HG03159 (cell line): ENCODE results near the gene LTBP1.

Experiments
- ATAC-seq: cut with Tn5 transposase; IDR thresholded peaks from one replicate; pipeline ENCODE4 v1.9.1; 2021; ENCODE audit warnings: mild to moderate bottlenecking, moderate library complexity; ENCODE audit not compliant: unreplicated experiment

Gene LTBP1

DNA sequence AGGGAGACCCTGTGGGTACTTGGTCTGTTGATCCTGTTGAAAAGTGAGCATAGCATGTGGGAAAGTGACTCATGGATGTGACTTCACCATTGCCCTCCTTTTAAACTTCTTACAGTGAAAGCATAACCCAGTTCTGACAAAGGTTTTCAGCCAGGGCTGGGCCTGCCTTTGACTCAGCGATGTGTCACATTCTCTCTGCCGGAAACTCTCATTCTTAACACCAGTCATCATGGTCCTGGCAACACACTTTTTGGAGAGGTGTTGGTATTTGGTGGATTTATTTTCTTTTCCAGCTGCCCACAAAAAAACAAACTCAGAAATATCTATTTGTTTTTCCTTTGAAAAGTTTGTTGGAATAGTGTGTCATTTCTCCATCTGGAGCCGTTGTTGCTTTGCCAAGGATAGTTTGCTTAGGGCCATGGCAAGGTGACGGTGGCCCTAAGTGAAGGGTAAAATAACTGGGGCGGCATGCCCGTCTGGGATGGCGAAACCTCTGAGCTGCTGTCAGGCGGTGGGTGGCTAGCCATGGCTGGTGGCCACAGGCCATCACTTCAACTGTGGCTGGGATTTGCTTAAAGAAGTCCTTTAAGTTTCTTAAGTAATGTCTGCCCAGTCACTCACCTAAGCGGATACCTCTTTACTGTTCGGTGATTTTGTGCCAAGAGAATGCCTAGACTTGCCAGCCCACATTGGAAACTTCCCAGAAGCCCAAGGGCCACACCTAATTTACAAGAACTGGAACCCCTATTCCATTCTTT lies 123.3 kb downstream of the LTBP1 start:
- ATAC-seq: no peak

DNA sequence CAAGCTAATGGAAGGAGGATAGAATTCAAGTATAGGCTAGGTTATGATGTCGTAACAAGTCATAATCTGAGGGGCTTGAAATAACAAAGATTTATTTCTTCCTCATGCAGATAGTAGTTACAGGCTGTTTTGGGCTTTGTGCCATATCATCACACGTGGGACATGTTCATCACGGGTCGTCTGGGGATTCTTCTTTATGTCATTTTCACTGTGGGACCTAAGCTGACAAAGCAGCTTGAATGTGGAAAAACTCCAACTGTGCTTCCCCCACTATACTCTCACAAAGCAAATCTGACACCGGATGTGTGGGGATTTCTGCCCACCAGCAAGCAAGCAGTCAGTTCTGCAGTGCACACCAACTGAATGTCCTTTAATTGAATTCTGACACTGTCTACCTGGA lies 124.8 kb downstream of the LTBP1 start:
- ATAC-seq: no peak

DNA sequence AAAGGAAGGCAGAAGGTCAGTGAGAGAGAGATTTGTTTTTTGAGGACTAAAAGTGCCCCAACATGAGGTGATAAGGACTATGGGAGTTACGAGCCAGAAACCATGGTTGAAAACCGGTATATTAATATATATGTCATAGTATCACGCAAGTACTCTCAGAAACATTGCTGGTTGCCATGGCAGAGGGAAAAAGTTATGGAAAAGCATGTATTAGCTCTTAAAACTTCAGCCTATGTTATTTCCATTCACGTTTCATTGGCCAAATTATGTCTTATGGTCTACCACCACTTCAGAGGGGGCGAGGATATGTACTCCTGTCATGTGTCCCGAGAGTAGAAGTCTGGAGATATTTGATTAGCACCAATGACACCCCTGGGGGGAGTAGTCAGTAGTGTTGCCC lies 125.9 kb downstream of the LTBP1 start:
- ATAC-seq: no peak

DNA sequence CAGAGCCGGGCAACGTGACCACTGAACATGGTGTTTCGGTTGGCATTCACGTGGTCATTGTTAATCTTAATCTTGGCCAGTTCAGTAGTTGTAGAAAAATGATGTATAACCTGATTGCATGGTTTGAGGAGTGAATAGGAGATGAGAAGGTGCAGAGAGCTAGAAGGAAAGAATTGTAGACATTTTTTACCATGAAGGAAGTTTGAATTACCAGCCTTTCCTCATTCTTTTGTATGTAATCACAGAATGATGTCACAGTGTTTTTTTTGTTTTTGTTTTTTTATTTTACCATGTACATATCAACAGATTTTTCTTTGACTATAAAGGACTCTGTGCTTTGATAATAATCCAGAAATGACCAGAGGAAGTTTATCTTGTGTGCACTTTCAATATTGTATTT lies 126.3 kb downstream of the LTBP1 start:
- ATAC-seq: no peak

DNA sequence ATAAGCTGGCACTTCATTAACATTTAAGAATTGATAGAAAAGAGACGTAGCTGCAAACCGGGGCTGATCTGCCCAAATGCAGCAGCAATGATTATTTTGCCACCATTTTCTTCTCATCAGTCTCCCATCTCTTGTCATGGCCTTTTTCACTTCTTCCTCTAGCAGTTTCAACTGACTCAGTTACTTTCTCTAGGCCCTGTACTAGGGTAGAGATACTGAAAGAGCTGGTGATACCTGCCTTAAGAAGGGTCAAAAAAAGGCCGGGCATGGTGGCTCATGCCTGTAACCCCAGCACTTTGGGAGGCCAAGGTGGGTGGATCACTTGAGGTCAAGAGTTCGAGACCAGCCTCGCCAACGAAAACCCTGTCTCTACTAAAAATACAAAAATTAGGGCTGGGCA lies 127.4 kb downstream of the LTBP1 start:
- no peak for ATAC-seq

DNA sequence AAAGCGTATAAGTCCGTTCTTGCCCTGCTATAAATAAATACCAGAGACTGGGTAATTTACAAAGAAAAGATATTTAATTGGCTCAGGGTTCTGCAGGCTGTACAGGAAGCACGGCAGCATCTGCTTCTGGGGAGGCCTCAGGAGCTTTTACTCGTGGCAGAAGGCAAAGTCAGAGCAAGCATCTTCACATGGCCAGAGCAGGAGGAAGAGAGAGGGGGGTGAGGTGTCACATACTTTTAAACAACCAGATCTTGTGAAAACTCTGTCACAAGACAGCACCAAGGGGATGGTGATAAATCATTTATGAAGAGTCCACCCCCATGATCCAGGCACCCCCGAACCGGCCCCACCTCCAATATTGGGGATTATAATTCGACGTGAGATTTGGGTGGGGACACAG lies 130.6 kb downstream of the LTBP1 start:
- ATAC-seq: no peak

DNA sequence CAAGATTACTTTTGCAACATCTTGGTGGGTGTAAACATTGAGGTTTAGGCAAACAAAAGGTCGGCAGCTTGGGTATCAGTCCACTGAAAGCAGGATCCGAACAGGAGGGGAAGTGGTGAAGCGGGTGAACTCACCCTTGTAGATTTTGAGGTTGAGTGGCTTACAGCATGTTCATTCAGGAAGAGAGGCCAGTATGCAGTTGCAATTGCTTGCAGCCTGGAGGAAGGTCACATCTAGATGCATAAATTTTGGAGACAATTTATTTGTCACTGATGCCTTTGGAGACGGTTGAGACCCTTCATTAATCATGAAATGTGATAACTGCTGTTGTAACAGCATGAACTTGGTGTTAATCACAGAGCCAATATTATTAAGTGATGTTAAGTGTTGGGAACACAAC lies 131.1 kb downstream of the LTBP1 start:
- ATAC-seq: no peak

DNA sequence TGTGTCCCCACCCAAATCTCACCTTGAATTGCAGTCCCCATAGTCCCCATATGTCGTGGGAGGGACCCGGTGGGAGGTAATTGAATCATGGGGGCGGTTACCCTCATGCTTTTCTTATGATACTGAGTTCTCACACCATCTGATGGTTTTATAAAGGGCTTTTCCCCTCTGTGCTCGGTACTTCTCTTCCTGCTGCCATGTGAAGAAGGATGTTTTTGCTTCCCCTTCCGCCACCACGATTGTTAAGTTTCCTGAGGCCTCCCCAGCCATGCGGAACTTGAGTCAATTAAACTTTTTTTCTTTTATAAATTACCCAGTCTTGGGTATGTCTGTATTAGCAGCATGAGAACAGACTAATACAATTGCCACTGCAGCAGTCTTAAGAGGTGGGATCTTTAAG lies 134.9 kb downstream of the LTBP1 start:
- no peak for ATAC-seq

DNA sequence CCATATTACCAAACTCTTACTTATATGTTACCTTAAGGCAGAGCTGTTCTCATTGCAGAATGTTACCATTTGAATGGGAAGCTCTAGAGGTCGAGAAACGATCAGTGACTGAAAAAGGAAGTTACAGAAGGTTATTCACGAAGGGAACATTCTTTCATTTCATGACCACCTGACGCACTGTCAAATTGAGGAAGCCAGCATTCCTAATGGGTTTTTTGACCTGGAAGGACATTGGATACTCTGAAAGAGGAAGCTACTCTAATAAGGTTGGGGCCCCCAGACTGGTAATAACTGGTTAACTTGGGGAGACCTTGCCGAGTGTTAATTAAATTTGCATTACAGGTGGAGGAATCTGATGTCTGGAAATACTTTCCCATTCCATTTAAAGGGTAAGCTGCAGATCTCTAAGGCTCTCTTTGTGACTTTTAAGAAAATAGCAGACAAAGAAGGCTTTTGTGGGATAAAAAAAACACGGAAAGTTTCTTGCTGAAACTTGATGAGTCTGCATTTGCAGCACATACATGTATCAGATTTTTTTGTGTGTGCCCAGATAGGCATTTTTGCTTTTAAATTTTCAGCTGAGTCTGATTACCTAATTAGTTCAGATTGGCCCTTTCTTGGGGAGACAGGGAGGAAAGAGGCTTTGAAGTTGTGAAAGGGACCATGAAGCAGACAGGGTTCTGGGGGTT lies 137.1 kb downstream of the LTBP1 start:
- no peak for ATAC-seq

DNA sequence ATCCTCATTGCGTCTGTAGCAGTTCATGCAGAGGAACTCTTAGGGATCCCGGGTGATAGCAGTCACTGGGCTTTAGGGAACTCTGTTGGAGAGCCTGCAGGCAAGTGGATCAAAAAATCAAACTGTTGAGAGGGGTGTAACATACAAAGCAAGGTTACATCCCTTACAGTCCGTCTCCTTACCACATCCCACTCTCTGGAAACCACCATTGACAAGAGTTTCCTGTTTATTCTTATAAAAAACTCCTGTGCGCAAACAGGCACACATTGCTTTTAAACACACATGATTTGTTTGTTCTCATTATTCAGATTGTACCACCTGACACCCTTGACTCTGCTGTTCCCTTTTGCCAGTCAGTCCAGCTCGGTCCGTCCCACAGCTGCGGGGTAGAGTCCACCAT lies 137.7 kb downstream of the LTBP1 start:
- ATAC-seq: no peak

DNA sequence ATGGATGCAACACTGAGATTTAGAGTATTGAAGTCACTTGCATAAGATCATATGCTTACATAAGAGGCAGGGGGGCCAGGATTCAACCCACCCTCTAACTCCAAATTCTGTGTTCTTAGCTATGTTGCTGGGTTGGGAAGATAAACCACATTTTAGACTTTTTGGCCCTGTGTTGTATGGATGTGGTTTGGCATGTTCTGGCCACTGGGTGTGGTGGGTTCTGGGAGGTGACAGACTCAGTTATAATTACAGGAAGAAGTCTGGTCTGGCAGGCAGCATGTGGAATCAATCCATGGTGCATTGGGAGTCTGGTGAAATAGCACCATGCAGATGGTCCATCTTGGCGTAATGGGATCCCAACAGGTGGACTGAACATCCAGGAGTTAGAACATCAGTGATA lies 138.9 kb downstream of the LTBP1 start:
- ATAC-seq: no peak

DNA sequence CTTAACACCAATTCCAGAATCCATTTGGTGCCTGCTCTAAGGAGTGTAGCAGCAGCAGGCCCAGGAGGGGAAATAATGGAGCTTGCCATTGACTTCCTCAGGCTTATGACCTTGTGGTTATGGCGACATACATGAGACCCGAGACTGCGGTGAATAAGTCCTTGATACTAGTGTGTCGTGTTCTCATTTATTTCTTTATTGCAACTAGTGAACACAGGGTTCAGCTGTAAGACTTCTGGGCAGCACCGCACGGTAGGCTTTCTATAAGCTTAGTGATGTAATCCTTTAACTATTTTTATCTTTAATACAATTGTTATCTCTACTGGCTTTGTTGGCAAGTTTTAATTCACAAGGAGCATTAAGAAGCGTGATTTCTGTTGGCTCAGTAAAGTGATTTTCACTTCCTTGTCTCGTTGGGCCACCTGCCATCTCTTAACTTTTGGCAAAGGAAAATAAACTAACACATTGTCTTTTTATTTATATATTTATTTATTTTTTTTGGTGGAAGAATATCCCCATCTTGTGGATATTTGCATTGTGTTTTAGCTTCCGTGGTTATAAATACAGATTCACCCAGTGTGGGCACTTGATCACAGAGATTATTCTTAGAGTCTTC lies 139.8 kb downstream of the LTBP1 start:
- no peak for ATAC-seq

DNA sequence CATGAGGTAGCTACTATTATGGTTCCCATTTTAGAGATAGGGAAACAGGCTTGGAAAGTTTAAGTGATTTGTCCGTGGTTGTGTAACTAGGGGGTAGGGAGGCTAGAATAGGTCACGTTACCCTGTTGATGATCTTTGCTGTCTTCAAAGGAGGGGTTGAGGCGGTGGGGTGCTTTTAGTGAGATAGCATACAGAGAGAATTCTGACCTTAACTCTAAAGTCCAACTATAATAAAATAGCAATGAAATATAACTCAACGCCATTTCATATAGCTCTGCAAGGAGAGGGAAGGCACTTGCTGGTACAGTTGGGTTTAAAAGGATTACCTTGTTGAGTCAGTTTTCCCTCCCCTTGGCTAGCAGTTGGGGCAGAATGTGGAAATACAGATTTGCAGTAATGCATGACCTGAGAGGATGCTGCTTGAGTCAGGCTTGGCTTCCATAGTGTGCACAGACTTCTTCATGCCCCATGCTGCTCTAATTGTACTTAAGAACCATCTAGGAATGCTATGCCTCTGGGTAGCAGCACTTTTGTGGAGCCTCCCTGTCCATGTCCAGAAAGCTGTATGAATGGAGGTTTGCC lies 143.9 kb downstream of the LTBP1 start:
- no peak for ATAC-seq

DNA sequence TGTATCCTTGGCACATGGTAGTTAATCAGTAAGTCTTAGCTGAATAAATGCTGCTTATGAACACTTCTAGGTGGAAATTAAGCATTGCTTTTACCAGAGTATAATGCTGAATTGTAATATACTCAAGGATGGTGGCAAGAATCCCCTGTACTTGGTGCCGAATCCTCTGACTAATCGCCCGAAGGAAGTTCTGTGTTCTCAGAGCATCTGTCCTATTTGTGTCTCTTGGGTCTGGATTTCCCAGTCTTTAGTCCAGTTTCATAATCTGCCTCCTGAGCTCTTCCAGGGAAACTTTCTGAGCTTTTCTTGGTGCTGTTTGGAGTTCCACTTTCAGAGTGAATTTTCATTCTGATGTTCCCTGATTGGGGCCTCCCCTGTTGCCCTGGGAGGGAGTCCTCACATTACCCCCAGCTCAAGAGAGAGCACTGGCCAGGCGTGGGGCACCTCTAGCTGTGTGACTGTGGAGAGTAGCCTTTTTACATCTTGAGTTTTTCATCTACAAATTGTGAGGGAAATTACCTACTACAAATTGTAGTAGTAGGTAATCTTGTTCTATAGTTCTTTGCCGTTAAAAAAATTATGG lies 144.9 kb downstream of the LTBP1 start:
- ATAC-seq: no peak

DNA sequence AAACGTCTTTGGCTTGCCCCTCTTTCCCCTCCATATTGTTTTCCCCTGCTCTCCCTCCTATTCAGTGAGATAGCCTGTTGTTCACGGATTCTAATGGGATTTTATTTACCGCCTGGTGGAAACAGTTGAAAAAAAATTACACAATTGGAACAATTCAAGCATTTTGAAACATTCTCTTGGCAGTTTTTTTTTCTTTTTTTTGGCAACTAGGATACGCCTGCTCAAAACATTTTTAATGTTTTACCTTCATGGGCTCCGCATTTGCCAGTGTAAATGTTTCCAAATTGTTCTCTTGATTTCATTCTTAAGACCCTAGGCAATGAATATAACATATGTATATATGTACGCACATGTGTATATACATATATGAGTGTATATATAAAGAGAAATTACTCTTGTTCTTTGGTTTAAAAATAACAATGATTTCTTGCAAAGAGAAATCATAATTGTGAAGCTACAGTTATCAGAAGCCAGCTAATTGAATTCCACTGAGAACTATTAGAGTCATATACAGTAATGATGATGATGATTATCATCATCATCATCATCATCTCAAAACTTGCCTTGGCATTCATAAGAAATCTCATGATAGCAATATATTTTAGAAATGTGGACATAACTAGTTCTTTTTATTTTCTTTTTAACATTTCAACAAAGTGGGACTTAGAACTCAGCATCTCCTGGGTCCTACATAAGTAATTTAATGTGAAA lies 146.7 kb downstream of the LTBP1 start:
- no peak for ATAC-seq

DNA sequence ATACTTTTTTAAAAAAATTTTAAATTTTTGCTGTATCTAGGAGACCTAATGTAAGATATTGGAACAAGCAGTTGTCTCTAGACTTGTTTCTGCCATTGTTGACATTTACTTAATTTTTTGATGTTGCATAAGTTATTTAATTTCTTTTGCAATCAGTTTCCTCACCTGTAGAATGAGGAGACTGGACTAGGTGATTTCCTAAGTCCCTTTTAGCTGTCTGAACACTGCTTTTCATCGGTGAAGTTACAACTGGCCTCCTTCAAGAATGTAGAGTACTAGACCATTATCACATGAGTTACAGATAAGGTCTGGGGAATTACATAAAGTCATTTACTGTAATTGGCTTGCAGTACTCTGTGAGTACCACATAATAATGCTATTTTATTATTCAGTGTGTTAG lies 147.6 kb downstream of the LTBP1 start:
- ATAC-seq: no peak

DNA sequence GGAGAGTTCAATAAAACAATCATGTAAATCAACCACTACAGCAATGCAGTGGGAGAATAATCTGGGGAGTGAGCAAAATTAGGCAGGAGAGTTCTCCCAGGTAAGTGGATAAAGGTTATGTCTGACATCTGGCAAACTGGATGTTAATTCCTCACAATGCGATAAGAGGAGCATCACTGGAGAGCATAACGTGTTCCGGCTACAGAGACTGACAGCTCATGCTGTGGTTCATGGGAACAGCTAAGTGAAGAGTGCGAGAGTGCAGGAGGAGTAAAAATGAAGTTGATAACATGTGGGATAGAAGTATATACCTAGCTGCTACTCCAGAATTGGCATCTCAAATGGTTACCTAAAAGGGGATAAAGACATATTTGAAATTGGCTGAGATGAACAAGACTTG lies 153.2 kb downstream of the LTBP1 start:
- ATAC-seq: no peak

DNA sequence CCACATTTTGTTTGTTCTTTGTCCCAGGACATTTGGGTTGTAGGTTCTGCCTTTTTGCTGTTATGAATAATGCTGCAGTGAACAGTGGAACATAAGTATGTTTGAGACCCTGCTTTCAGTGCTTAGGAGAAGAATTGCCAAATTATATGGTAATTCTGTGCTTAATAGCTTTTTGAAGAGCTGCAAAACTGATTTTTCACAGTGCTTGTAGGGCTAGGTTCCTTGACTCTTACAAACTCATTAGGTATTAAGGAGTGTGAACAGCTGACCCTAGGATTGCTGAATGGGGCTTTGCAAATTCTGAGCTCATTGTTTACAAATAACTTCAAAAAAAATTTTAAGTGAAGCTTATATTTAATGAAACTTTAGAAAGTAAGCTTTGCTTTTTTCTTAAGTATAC lies 154.2 kb downstream of the LTBP1 start:
- no peak for ATAC-seq

DNA sequence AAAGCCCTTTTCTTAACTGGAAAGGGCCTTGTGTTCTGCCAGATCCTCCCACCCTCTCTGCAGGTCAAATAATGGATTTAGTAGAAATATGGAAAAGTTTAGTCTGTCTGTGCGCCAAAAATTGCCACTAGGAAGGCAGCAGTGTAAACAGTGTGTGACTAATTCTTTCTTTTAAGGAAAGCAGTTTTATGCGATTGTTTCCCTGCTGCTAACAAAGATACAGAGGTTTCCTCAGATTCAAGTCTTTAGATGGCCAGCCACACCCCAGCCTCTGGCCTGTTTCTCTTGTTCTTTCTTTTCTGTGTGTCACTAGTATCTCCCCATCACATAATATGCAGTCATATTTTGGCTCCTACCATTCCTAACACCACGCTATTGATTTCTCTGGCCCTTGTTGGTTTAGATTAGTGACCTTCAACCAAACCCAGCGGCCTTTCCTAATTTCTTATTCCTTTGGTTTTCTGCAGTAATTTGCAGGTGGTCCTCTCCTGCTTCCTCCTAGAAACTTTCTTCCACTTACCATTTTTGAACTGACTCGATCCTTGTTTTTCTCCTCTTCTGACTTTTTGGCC lies 157.4 kb downstream of the LTBP1 start:
- ATAC-seq: no peak

DNA sequence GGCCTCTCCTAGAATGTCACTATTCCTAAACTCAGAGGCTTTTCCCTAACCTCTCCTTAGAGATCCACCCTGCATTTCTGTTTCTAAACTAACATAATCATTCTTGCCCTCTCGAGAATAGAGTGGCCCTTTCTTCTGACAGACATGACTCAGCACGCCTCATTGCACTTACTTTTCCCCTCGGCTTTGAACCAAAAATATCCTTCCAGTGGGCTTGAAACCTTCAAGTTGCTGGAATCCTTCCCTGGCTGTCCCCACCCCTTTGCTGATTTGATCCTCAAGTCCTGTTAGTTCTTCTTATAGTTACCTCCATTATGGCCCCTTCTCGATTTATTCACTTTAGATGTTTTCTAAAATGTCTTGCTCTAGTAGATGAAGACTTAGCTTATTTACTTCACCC lies 158.0 kb downstream of the LTBP1 start:
- no peak for ATAC-seq

DNA sequence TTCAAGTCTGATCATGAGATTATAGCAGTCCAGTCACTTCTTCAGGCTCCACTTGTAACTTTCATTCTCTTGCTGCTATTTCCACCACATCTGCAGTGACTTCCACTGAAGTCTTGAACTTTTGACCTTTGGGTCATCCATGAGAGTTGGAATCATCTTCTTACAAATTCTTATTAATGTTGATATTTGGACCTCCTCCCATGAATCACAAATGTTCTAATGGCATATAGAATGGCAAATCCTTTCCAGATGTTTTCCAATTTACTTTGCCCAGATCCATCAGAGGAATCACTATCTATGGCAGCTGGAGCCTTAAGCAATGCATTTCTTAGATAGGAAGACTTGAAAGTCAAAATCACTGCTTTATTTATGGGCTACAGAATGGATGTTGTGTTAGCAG lies 159.4 kb downstream of the LTBP1 start:
- ATAC-seq: no peak
